Neural cell (in vitro differentiated cells): Measurements from ENCODE around the gene DNM3. TPM values are rescaled to one million over a fixed set of nuclear protein-coding genes. Genes with fewer than 3 reads are reported as not detected.

Source experiments
- H2AFZ ChIP-seq: fragments of 200-600, 300-800 bp; sonication (generic), shearing (Covaris generic); 2 replicates; pipeline ENCODE4 v1.6.0; 2014; ENCODE audit warnings: low read depth, mild to moderate bottlenecking, antibody characterized with exemption, low read length, moderate library complexity
- H3F3A ChIP-seq: fragments of 200-600 bp; shearing (Covaris generic); 2 replicates; pipeline ENCODE4 v1.6.1; 2016; ENCODE audit warnings: mild to moderate bottlenecking, moderate library complexity, mixed read lengths, antibody characterized with exemption, low read length; ENCODE audit not compliant: insufficient read depth, poor library complexity, severe bottlenecking
- H3K27ac ChIP-seq: fragments of 200-600, 300-800 bp; sonication (generic), shearing (Covaris generic); 2 replicates; pipeline ENCODE4 v1.5.1; 2014; ENCODE audit warnings: mild to moderate bottlenecking, low read length, moderate library complexity
- H3K27me3 ChIP-seq: fragments of 300-800, 200-600 bp; sonication (generic), shearing (Covaris generic); 2 replicates; pipeline ENCODE4 v1.6.0; 2014; ENCODE audit warnings: mild to moderate bottlenecking, low read depth, low read length, moderate library complexity; ENCODE audit not compliant: insufficient read depth
- H3K36me3 ChIP-seq: fragments of 300-800, 200-600 bp; sonication (generic), shearing (Covaris generic); 2 replicates; pipeline ENCODE4 v1.5.1; 2014; ENCODE audit warnings: mild to moderate bottlenecking, antibody characterized with exemption, low read length, moderate library complexity; ENCODE audit not compliant: insufficient read depth
- H3K4me2 ChIP-seq: fragments of 300-800, 200-600 bp; sonication (generic), shearing (Covaris generic); 2 replicates; pipeline ENCODE4 v1.6.0; 2014; ENCODE audit warnings: mild to moderate bottlenecking, low read length
- H3K4me3 ChIP-seq: fragments of 300-800, 200-600 bp; sonication (generic), shearing (Covaris generic); 2 replicates; pipeline ENCODE4 v1.5.1; 2014; ENCODE audit warnings: mild to moderate bottlenecking, low read length, moderate library complexity
- H3K79me2 ChIP-seq: fragments of 200-600 bp; shearing (Covaris generic); replicated peaks from 2 replicates; pipeline ENCODE4 v1.6.0; 2014; ENCODE audit warnings: mild to moderate bottlenecking, low read length, moderate library complexity; ENCODE audit not compliant: insufficient read depth
- H3K9ac ChIP-seq: fragments of 300-800, 200-600 bp; sonication (generic), shearing (Covaris generic); 2 replicates; pipeline ENCODE4 v1.6.1; 2016; ENCODE audit warnings: mild to moderate bottlenecking, low read length, mixed read lengths
- H3K9me2 ChIP-seq: fragments of 200-600 bp; shearing (Covaris generic); 2 replicates; pipeline ENCODE4 v1.6.1; 2016; ENCODE audit warnings: mild to moderate bottlenecking, low read length, mixed read lengths; ENCODE audit not compliant: insufficient read depth
- H3K9me3 ChIP-seq: fragments of 200-600, 300-800 bp; sonication (generic), shearing (Covaris generic); 2 replicates; pipeline ENCODE4 v1.6.1; 2016; ENCODE audit warnings: mild to moderate bottlenecking, mixed run types, low read length, moderate library complexity, mixed read lengths
- H4K20me1 ChIP-seq: fragments of 200-600 bp; shearing (Covaris generic); 2 replicates; pipeline ENCODE4 v1.6.1; 2016; ENCODE audit warnings: mild to moderate bottlenecking, mixed run types; ENCODE audit not compliant: insufficient read depth
- CTCF ChIP-seq: fragments of 450-650 bp; IDR thresholded peaks from 2 replicates; pipeline ENCODE4 v1.5.1; 2014; ENCODE audit warnings: antibody characterized with exemption, mild to moderate bottlenecking, moderate library complexity; ENCODE audit not compliant: poor library complexity, severe bottlenecking
- EP300 ChIP-seq: fragments of 450-650 bp; conservative IDR thresholded peaks from 2 replicates; pipeline ENCODE4 v1.6.1; 2014; ENCODE audit warnings: antibody characterized with exemption, mild to moderate bottlenecking, moderate library complexity; ENCODE audit not compliant: poor library complexity, severe bottlenecking
- EZH2 ChIP-seq: fragments of 200-600, 300-800 bp; shearing (Covaris generic), sonication (generic); IDR thresholded peaks from 2 replicates; pipeline ENCODE4 v1.6.1; 2014; ENCODE audit warnings: antibody characterized with exemption, low read length, borderline replicate concordance, mild to moderate bottlenecking; ENCODE audit not compliant: insufficient read depth, poor library complexity, severe bottlenecking
- MXI1 ChIP-seq: fragments of 450-650 bp; conservative IDR thresholded peaks from 2 replicates; pipeline ENCODE4 v1.6.1; 2014; ENCODE audit warnings: antibody characterized with exemption, mild to moderate bottlenecking; ENCODE audit not compliant: poor library complexity, severe bottlenecking
- POLR2AphosphoS5 ChIP-seq: IDR thresholded peaks from 2 replicates; pipeline ENCODE4 v1.6.1; 2012
- RAD21 ChIP-seq: fragments of 450-650 bp; conservative IDR thresholded peaks from 2 replicates; pipeline ENCODE4 v1.6.1; 2014; ENCODE audit warnings: antibody characterized with exemption, mild to moderate bottlenecking, moderate library complexity
- REST ChIP-seq: IDR thresholded peaks from 2 replicates; pipeline ENCODE4 v1.6.1; 2012; ENCODE audit warnings: borderline replicate concordance
- SMC3 ChIP-seq: fragments of 450-650 bp; conservative IDR thresholded peaks from 2 replicates; pipeline ENCODE4 v1.6.1; 2014; ENCODE audit warnings: antibody characterized with exemption, mild to moderate bottlenecking, moderate library complexity; ENCODE audit not compliant: poor library complexity
- TAF1 ChIP-seq: IDR thresholded peaks from 2 replicates; pipeline ENCODE4 v1.6.1; 2012; ENCODE audit warnings: low read depth
- polyA plus RNA-seq: library from polyadenylated mRNA; depleted of rRNA; stranded (reverse); fragments of >200 nt; gene quantifications from 2 replicates; pipeline ENCODE4 v1.2.3, GENCODE V29; 2014

DNM3 gene
- polyA plus RNA-seq, 1 donor from 2014 or later = 37.1 TPM

GRCh38 chr1:171802207-171802606 is 39.1 kb upstream of the DNM3 start:
- H3K79me2 ChIP-seq = no peaks in the 10 kb centered on the region
- no peak overlapping the region for H3K9ac ChIP-seq
- TF ChIP-seq TAF1 (no peak), MXI1 (no peak), EZH2 (no peak), RAD21 (no peak), POLR2AphosphoS5 (no peak), CTCF (no peak), REST (no peak), EP300 (no peak), SMC3 (no peak)

GRCh38 chr1:171803045-171803444 is 38.3 kb upstream of the DNM3 start:
- H3F3A ChIP-seq = no peaks in the 10 kb centered on the region
- H4K20me1 ChIP-seq = no peaks in the 10 kb centered on the region
- no peak overlapping the region for H3K9ac ChIP-seq
- H3K79me2 ChIP-seq = no peaks in the 10 kb centered on the region
- no peaks in the 10 kb centered on the region for H3K36me3 ChIP-seq
- no peak overlapping the region for H3K4me3 ChIP-seq
- no peak overlapping the region for H2AFZ ChIP-seq
- H3K27ac ChIP-seq = no peak overlapping the region
- no peaks in the 10 kb centered on the region for H3K9me3 ChIP-seq
- TF ChIP-seq RAD21 (no peak), EP300 (no peak), POLR2AphosphoS5 (no peak), EZH2 (no peak), REST (no peak), TAF1 (no peak), CTCF (no peak)
- no peaks in the 10 kb centered on the region for H3K9me2 ChIP-seq
- no peaks in the 10 kb centered on the region for H3K27me3 ChIP-seq
- H3K4me2 ChIP-seq = no peak overlapping the region

More at GRCh38 chr1:171802207-171802606, 39.1 kb upstream of the DNM3 start:
- Histone ChIP-seq H3K4me3 (no peak overlapping the region), H2AFZ (no peak overlapping the region), H3K9me2 (no peaks in the 10 kb centered on the region), H3F3A (no peaks in the 10 kb centered on the region), H3K27me3 (no peaks in the 10 kb centered on the region), H3K27ac (no peak overlapping the region), H4K20me1 (no peaks in the 10 kb centered on the region), H3K4me2 (no peak overlapping the region), H3K9me3 (no peaks in the 10 kb centered on the region), H3K36me3 (no peaks in the 10 kb centered on the region)
